ENCODE data around the gene WNT3. TPM values are rescaled to one million over a fixed set of nuclear protein-coding genes. Genes with fewer than 3 reads are reported as not detected.
A peak's percentile ranks its signal among the peaks of the same experiment; 100 is the strongest.

WNT3 gene
- total RNA-seq, 1 donor from 2014 or later: 2.0 TPM

GRCh38 chr17:46753776-46754175, 64.7 kb downstream of the WNT3 start:
- H3K4me3 ChIP-seq (ENCODE audit: low read depth, low read length): no peak overlapping the region
- no peak for TF ChIP-seq CTCF (IDR thresholded peaks at IDR 0.05; ENCODE audit: insufficient read depth, low read length, poor library complexity, severe bottlenecking)
- no peak for DNase-seq (ENCODE audit: low read depth)
- H3K36me3 ChIP-seq (ENCODE audit: control insufficient read depth, insufficient read depth, low read length): no peaks in the 10 kb centered on the region
- H3K27me3 ChIP-seq (ENCODE audit: control insufficient read depth, insufficient read depth, low read length): no peaks in the 10 kb centered on the region

DNA sequence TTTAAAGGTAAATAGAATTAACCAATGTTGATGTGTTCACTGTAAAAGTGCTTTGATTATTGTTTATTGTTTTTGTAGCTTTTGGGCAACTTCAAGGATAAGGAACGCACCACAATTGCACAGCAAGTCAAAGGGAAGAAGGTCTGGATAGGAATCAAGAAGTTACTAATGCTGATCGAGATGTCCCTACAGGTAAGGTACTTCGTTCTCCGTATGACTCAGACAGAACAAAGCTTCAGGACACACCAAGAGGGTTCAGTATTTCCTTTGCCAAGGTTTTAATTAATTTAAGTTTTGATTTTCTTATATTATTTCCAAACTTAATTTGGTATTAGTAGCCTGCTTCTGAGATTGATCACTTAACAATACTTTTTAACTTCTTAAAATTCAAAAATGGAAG, 67.1 kb downstream of the WNT3 start:
- no peak for DNase-seq (ENCODE audit: low read depth)
- no peak for TF ChIP-seq CTCF (IDR thresholded peaks at IDR 0.05; ENCODE audit: insufficient read depth, low read length, poor library complexity, severe bottlenecking)
- Histone ChIP-seq H3K27me3 (ENCODE audit: control insufficient read depth, insufficient read depth, low read length) (no peaks in the 10 kb centered on the region), H3K36me3 (ENCODE audit: control insufficient read depth, insufficient read depth, low read length) (no peaks in the 10 kb centered on the region), H3K4me3 (ENCODE audit: low read depth, low read length) (no peak overlapping the region)

GRCh38 chr17:46745376-46745775, 73.1 kb downstream of the WNT3 start:
- Histone ChIP-seq H3K36me3 (ENCODE audit: control insufficient read depth, insufficient read depth, low read length) (no peaks in the 10 kb centered on the region), H3K27me3 (ENCODE audit: control insufficient read depth, insufficient read depth, low read length) (no peaks in the 10 kb centered on the region), H3K4me3 (ENCODE audit: low read depth, low read length) (no peak overlapping the region)
- DNase-seq (ENCODE audit: low read depth): no peak
- no peak for TF ChIP-seq CTCF (IDR thresholded peaks at IDR 0.05; ENCODE audit: insufficient read depth, low read length, poor library complexity, severe bottlenecking)

DNA sequence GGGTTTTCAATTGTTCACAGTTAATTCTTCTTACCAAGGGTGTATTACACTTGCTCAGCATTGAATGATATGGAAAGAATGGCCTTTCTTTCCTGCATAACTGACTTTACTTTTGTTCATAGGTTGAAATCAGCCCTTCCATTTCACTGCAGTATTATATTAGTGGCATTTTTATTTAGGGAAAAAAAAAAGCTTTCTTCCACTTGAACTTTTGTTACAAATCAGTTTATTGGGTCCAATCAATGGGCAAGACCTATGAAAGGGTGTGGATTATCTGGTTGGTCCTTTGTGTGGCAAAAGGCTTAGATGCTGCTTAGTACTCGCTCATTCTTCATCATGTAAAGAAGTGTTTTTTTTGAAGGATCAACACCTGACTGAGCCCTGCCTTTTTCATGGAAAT, 74.1 kb downstream of the WNT3 start:
- Histone ChIP-seq H3K36me3 (ENCODE audit: control insufficient read depth, insufficient read depth, low read length) (no peaks in the 10 kb centered on the region), H3K27me3 (ENCODE audit: control insufficient read depth, insufficient read depth, low read length) (no peaks in the 10 kb centered on the region), H3K4me3 (ENCODE audit: low read depth, low read length) (no peak overlapping the region)
- DNase-seq (ENCODE audit: low read depth): no peak
- no peak for TF ChIP-seq CTCF (IDR thresholded peaks at IDR 0.05; ENCODE audit: insufficient read depth, low read length, poor library complexity, severe bottlenecking)

GRCh38 chr17:46742565-46743270, 75.8 kb downstream of the WNT3 start:
- Histone ChIP-seq H3K27me3 (ENCODE audit: control insufficient read depth, insufficient read depth, low read length) (no peaks in the 10 kb centered on the region), H3K36me3 (ENCODE audit: control insufficient read depth, insufficient read depth, low read length) (no peaks in the 10 kb centered on the region), H3K4me3 (ENCODE audit: low read depth, low read length) (no peak overlapping the region)
- DNase-seq (ENCODE audit: low read depth): peak; percentile 72
- TF ChIP-seq CTCF (IDR thresholded peaks at IDR 0.05; ENCODE audit: insufficient read depth, low read length, poor library complexity, severe bottlenecking): no peak

DNA sequence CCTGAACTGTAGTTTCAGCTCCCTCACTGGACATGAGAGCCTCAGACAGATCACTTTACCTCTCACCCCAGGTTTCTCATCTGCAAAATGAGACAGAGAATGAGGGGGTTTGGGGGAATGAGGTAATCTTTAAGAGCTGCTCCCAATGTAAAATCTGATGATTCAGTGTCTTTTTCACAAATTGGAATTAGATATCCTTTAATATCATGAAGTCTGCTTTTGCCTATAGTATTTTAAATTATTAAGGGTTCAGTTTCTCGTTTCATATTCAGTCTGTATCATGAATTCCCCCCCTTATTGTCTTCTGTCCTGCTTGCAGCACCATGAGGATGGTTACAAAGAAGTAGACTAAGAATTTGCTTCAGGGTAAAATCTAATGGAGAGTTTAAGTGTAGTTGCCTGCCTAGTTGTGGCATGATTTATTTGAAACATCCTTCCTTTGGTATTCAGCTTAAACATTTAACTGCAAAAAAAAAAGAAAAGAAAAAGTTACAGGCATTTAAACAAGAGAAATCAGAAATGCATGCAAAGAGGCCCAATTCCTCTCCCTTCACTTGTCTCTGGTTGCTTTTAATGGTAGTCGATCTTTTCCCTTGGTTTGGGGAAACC, 77.3 kb downstream of the WNT3 start:
- Histone ChIP-seq H3K36me3 (ENCODE audit: control insufficient read depth, insufficient read depth, low read length) (no peaks in the 10 kb centered on the region), H3K4me3 (ENCODE audit: low read depth, low read length) (no peak overlapping the region), H3K27me3 (ENCODE audit: control insufficient read depth, insufficient read depth, low read length) (no peaks in the 10 kb centered on the region)
- no peak for DNase-seq (ENCODE audit: low read depth)
- no peak for TF ChIP-seq CTCF (IDR thresholded peaks at IDR 0.05; ENCODE audit: insufficient read depth, low read length, poor library complexity, severe bottlenecking)

Data from kidney epithelial cell (primary cell).